NCI-H2107 (cell line): Measurements from ENCODE around the gene MDM4.
A peak's percentile ranks its signal among the peaks of the same experiment; 100 is the strongest.
"Not testable (repeated sequence)": the region's sequence is repeated elsewhere in the genome, so short reads cannot be mapped to it uniquely, and the experiment has no call there.

Experiments
- DNase-seq: peaks from one replicate; lab custom pipeline; 2025; lab: John Stamatoyannopoulos, UW

MDM4 gene

GRCh38 chr1:204514828-204515227 lies 1.4 kb upstream of the MDM4 start:
- DNase-seq = no peak

- not testable (repeated sequence) for DNase-seq
Measured at GRCh38 chr1:204517382-204517781, 1.2 kb downstream of the MDM4 start.

- DNase-seq = peak; percentile 89
Measured at GRCh38 chr1:204520834-204521709, 4.9 kb downstream of the MDM4 start.

- DNase-seq = not testable (repeated sequence)
Measured at GRCh38 chr1:204521941-204522521, 5.8 kb downstream of the MDM4 start.

GRCh38 chr1:204523605-204524215 lies 7.5 kb downstream of the MDM4 start:
- DNase-seq = no peak

- no peak for DNase-seq
Measured at GRCh38 chr1:204524986-204525385, 8.8 kb downstream of the MDM4 start.

GRCh38 chr1:204528241-204528640 lies 12.0 kb downstream of the MDM4 start:
- no peak for DNase-seq

GRCh38 chr1:204528677-204529076 lies 12.5 kb downstream of the MDM4 start:
- DNase-seq = no peak

GRCh38 chr1:204529371-204529895 lies 13.2 kb downstream of the MDM4 start:
- DNase-seq = no peak

- no peak for DNase-seq
Measured at GRCh38 chr1:204530932-204531331, 14.7 kb downstream of the MDM4 start.

- DNase-seq = no peak
Measured at GRCh38 chr1:204532832-204533231, 16.6 kb downstream of the MDM4 start.

- no peak for DNase-seq
Measured at GRCh38 chr1:204541626-204542025, 25.4 kb downstream of the MDM4 start.

GRCh38 chr1:204544321-204544720 lies 28.1 kb downstream of the MDM4 start:
- no peak for DNase-seq

GRCh38 chr1:204545202-204545601 lies 29.0 kb downstream of the MDM4 start:
- DNase-seq = no peak

- DNase-seq = no peak
Measured at GRCh38 chr1:204545881-204546280, 29.7 kb downstream of the MDM4 start.

GRCh38 chr1:204548265-204548664 lies 32.1 kb downstream of the MDM4 start:
- no peak for DNase-seq

GRCh38 chr1:204549313-204549712 lies 33.1 kb downstream of the MDM4 start:
- DNase-seq = no peak

- DNase-seq = no peak
Measured at GRCh38 chr1:204550926-204551325, 34.7 kb downstream of the MDM4 start.

GRCh38 chr1:204556458-204557052 lies 40.3 kb downstream of the MDM4 start:
- DNase-seq = no peak

GRCh38 chr1:204558467-204558866 lies 42.3 kb downstream of the MDM4 start:
- DNase-seq = no peak

GRCh38 chr1:204560002-204560401 lies 43.8 kb downstream of the MDM4 start:
- not testable (repeated sequence) for DNase-seq

GRCh38 chr1:204560590-204561150 lies 44.5 kb downstream of the MDM4 start:
- DNase-seq = no peak
